Neural crest cell (in vitro differentiated cells): ENCODE data around the gene KIF26B. TPM values are rescaled to one million over a fixed set of nuclear protein-coding genes. Genes with fewer than 3 reads are reported as not detected.
"Not testable (repeated sequence)": the region's sequence is repeated elsewhere in the genome, so short reads cannot be mapped to it uniquely, and the experiment has no call there.

ENCODE experiments used
- DNase-seq: peaks from one replicate; pipeline ENCODE4 v3.0.0; 2021; ENCODE audit warnings: low read depth, mixed read lengths, low spot score
- H3K27ac Mint-ChIP-seq: one replicate; pipeline ENCODE4 v1.8.0; 2021; ENCODE audit warnings: mild to moderate bottlenecking, mixed read lengths; ENCODE audit not compliant: unreplicated experiment
- H3K27me3 Mint-ChIP-seq: 2 replicates; pipeline ENCODE4 v1.8.0; 2021; ENCODE audit warnings: low read depth, mild to moderate bottlenecking, mixed read lengths
- H3K36me3 Mint-ChIP-seq: 2 replicates; pipeline ENCODE4 v1.8.0; 2021; ENCODE audit warnings: low read depth, mild to moderate bottlenecking, mixed read lengths
- H3K4me1 Mint-ChIP-seq: 2 replicates; pipeline ENCODE4 v1.8.0; 2021; ENCODE audit warnings: mixed read lengths
- H3K4me3 Mint-ChIP-seq: one replicate; pipeline ENCODE4 v1.8.0; 2021; ENCODE audit warnings: mild to moderate bottlenecking, mixed read lengths
- H3K9me3 Mint-ChIP-seq: 2 replicates; pipeline ENCODE4 v1.8.0; 2021; ENCODE audit warnings: mixed read lengths
- CTCF ChIP-seq: fragments of 200-600 bp; sonication (generic); conservative IDR thresholded peaks from 2 replicates; pipeline ENCODE4 v1.5.0; 2021; ENCODE audit warnings: antibody characterized with exemption, mild to moderate bottlenecking
- total RNA-seq: library from RNA; stranded (reverse); gene quantifications from 2 replicates; pipeline ENCODE4 v1.2.1, GENCODE V29; 2021

KIF26B gene
- total RNA-seq, 1 donor from 2014 or later = 6.2 TPM

DNA sequence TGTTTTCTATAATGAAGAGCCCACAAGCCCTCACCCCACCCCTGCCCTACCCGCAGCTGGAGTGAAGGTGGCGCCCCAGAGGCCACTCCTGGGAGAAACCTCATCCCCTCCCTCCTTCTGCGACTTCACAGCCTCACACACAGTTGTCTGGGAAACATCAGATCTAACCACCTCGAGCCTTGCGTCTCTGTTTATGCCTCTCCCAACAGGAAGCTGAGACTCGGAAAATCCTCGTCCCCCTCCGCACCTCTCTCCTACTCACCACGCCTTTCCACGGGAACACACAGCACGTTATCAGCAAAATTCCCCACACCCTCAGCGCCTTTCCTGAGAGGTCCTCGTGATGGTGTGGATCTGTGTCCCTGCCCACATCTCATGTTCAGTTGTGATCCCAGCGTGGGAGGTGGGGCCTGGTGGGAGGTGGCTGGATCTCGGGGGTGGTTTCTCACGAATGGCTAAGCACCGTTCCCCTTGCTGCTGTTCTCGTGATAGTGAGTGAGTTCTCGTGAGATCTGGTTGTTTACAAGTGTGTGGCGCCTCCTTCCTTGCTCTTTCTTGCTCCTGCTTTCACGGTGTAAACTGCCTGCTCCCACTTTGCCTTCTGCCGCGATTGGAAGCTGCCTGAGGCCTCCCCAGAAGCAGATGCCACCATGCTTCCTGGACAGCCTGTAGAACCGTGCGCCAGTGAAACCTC, 190.6 kb downstream of the KIF26B start:
- Mint-ChIP-seq H3K9me3 (peaks cover 8% of the 10 kb centered on the region), H3K4me3 (no peak overlapping the region), H3K4me1 (peaks cover 11% of the 10 kb centered on the region), H3K27ac (peak overlapping the region; percentile 52), H3K27me3 (no peaks in the 10 kb centered on the region), H3K36me3 (peaks cover 5% of the 10 kb centered on the region)
- no peak for TF ChIP-seq CTCF
- no peak for DNase-seq

DNA sequence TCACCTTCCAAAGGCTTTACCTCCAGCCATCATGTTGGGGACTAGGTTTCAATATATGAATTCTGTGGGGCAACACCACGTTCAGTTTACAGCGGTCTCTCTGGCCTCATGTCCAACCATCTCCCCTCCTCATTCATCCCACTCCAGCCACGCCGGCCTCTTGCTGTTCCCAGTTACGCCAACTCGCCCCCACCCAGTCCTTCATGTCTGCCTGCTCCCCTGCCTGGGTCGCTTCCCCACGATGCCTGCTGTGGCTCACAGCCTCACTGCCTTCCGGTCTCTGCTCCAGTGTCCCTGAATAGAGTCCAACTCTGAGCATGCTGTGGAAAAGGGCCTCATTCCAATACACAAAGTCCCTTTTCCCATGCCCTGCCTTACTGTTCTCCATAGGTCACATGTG, 193.8 kb downstream of the KIF26B start:
- DNase-seq = no peak
- peaks cover 5% of the 10 kb centered on the region for H3K36me3 Mint-ChIP-seq
- H3K9me3 Mint-ChIP-seq = peaks cover 5% of the 10 kb centered on the region
- no peak for TF ChIP-seq CTCF
- peaks cover 5% of the 10 kb centered on the region for H3K4me1 Mint-ChIP-seq
- no peaks in the 10 kb centered on the region for H3K27me3 Mint-ChIP-seq
- H3K4me3 Mint-ChIP-seq = no peak overlapping the region
- no peak overlapping the region for H3K27ac Mint-ChIP-seq

DNA sequence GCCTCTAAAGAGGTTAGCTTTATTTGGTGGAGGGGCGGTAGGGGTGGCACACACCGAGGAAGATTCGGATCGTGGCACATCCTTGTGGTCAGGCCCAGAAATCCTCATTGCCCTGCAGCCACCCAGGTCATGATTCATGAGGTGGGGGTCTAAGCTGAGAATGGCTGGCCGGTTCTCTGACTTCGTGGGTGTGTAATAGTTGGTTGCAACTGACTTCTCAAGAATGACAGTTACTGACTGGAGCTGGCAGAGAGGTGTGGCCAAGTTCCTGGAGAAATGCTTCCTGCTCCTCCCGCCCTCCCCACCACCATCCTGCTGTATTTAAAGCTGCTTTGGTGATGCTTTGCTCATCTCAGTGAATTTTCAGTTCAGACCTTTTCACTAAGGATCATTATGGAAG, 198.6 kb downstream of the KIF26B start:
- DNase-seq = no peak
- no peaks in the 10 kb centered on the region for H3K36me3 Mint-ChIP-seq
- no peak for TF ChIP-seq CTCF
- H3K4me3 Mint-ChIP-seq = no peak overlapping the region
- no peak overlapping the region for H3K27ac Mint-ChIP-seq
- H3K9me3 Mint-ChIP-seq = no peaks in the 10 kb centered on the region
- peaks cover 8% of the 10 kb centered on the region for H3K4me1 Mint-ChIP-seq
- H3K27me3 Mint-ChIP-seq = no peaks in the 10 kb centered on the region

- H3K4me1 Mint-ChIP-seq = peaks cover 3% of the 10 kb centered on the region
- TF ChIP-seq CTCF = no peak
- H3K9me3 Mint-ChIP-seq = no peaks in the 10 kb centered on the region
- DNase-seq = no peak
- H3K27ac Mint-ChIP-seq = no peak overlapping the region
- H3K4me3 Mint-ChIP-seq = no peak overlapping the region
- no peaks in the 10 kb centered on the region for H3K27me3 Mint-ChIP-seq
- H3K36me3 Mint-ChIP-seq = no peaks in the 10 kb centered on the region
Measured at GRCh38 chr1:245353915-245354775, 199.4 kb downstream of the KIF26B start.

GRCh38 chr1:245355851-245356630, 201.3 kb downstream of the KIF26B start:
- H3K9me3 Mint-ChIP-seq, H3K4me3 Mint-ChIP-seq, DNase-seq, H3K36me3 Mint-ChIP-seq, H3K27ac Mint-ChIP-seq, H3K4me1 Mint-ChIP-seq, H3K27me3 Mint-ChIP-seq: not testable (repeated sequence)
